H7 (cell line): ENCODE results near the gene MORC2. TPM values are rescaled to one million over a fixed set of nuclear protein-coding genes. Genes with fewer than 3 reads are reported as not detected.

ENCODE experiments used
- DNase-seq: peaks from one replicate; pipeline ENCODE4 v3.0.0; 2012
- H3K27me3 ChIP-seq: 2 replicates; pipeline ENCODE4 v1.6.0; 2011; ENCODE audit warnings: mild to moderate bottlenecking, low read length; ENCODE audit not compliant: control insufficient read depth, insufficient read depth
- H3K36me3 ChIP-seq: replicated peaks from 2 replicates; pipeline ENCODE4 v1.5.1; 2011; ENCODE audit warnings: low read length; ENCODE audit not compliant: control insufficient read depth, insufficient read depth
- H3K4me3 ChIP-seq: 2 replicates; pipeline ENCODE4 v1.5.1; 2011; ENCODE audit warnings: low read depth, mild to moderate bottlenecking, control low read depth, low read length, moderate library complexity; ENCODE audit not compliant: insufficient read depth
- total RNA-seq: library from RNA; depleted of rRNA; stranded (reverse); fragments of >200 nt; shearing (Covaris generic); gene quantifications from 2 replicates; pipeline ENCODE4 v1.2.3, GENCODE V29; 2014

MORC2 gene
- total RNA-seq, 1 experiment from 2014 or later = 31.4 TPM

GRCh38 chr22:30919973-30920372 lies 48.6 kb downstream of the MORC2 start:
- H3K4me3 ChIP-seq = no peak overlapping the region
- no peaks in the 10 kb centered on the region for H3K27me3 ChIP-seq
- no peak for DNase-seq
- H3K36me3 ChIP-seq = peaks cover 1% of the 10 kb centered on the region

- Histone ChIP-seq H3K36me3 (no peaks in the 10 kb centered on the region; the same call in 1 of the 2 replicates), H3K4me3 (no peak overlapping the region), H3K27me3 (no peaks in the 10 kb centered on the region)
- no peak for DNase-seq
Observed at GRCh38 chr22:30918761-30919160, 49.8 kb downstream of the MORC2 start.

DNA sequence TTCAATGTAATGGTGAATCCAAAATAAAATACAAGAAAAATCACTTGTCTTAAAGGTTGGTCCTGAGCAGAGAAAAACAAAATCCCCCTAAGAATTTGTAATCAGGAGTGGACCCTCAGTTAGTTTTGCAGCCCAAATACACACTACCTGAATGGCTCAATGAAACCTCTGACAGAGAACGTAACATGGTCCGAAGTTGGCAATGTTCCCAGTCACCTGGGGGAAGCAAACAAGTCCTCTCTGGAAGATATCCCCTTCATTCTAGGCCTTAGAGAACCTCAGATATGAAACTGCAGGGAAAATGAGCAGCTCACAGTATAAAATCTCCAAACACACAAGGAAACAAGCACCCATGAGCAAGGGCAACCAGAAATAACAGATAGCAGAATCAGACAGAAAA lies 58.2 kb downstream of the MORC2 start:
- no peaks in the 10 kb centered on the region; the same call in 1 of the 2 replicates for H3K36me3 ChIP-seq
- no peak for DNase-seq
- H3K4me3 ChIP-seq = no peak overlapping the region
- H3K27me3 ChIP-seq = no peaks in the 10 kb centered on the region

DNA sequence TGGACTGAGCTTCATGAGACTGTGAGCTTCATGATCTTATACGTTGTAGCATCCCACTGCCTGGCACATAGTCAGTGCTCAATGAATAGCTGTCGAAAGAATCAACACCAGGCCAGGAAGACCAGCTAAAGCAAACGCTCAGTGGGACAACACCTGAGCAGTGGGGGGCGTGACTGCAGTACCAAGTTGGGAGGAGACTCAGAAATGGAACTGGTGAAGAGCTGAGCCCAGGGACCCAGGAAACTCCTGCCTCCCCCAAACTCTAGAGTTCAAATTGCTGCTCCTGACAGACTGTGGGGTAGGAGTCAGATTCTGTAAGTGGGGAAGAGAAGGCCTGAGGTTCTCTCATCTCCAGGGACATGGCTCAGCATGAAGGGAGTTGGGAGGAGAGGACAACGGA lies 59.3 kb downstream of the MORC2 start:
- no peak for DNase-seq

GRCh38 chr22:30908051-30908461 lies 60.5 kb downstream of the MORC2 start:
- Histone ChIP-seq H3K4me3 (no peak overlapping the region), H3K27me3 (no peaks in the 10 kb centered on the region), H3K36me3 (peaks cover 3% of the 10 kb centered on the region)
- DNase-seq = no peak

More for the DNA sequence above, 59.3 kb downstream of the MORC2 start:
- Histone ChIP-seq H3K36me3 (no peaks in the 10 kb centered on the region; the same call in 1 of the 2 replicates), H3K4me3 (no peak overlapping the region), H3K27me3 (no peaks in the 10 kb centered on the region)

DNA sequence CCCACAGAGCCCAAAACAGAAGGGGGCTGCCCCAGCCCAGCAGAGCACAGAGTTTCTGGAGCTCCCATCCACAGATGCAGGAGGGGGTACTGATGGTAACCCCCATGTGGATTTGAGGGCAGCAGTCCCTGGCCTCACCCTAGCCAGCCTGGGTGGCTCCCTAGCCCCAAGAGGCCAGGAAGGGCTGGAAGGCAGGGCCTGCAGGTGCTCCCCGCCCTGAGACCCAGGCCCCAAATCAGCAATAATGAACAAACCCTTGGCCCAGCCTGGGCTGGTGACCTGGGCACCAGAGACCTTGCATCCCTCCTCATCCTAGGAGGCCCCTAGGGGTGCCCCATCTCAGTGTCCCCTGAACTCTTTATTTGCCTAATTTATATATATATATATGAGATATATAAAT lies 61.6 kb downstream of the MORC2 start:
- peak; percentile 37 for DNase-seq
- no peak overlapping the region for H3K4me3 ChIP-seq
- H3K36me3 ChIP-seq = peaks cover 3% of the 10 kb centered on the region
- no peaks in the 10 kb centered on the region for H3K27me3 ChIP-seq

DNA sequence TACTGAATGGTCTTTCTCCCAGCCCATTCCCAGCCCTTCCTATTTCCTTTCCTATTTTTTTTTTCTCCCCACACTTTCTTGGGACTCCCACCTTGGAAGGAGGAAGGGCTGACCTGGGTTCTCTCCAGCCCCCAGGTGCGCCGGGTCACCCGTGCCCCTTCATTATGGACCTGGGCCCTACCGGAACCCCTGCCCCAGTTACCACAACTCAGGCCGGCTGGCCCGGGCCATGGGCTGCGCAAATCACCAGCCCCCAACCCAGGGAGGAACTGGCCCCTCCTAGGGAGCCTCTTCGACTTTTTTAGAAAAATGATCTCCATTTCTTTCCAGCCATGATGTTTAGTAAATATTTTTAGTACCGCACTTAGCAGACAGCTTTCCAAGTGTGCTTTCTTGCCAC lies 62.2 kb downstream of the MORC2 start:
- H3K4me3 ChIP-seq = no peak overlapping the region
- peak; percentile 36 for DNase-seq
- H3K36me3 ChIP-seq = peaks cover 3% of the 10 kb centered on the region
- no peaks in the 10 kb centered on the region for H3K27me3 ChIP-seq

GRCh38 chr22:30905696-30906341 lies 62.8 kb downstream of the MORC2 start:
- DNase-seq = peak; percentile 48
- Histone ChIP-seq H3K4me3 (no peak overlapping the region), H3K36me3 (peaks cover 3% of the 10 kb centered on the region), H3K27me3 (no peaks in the 10 kb centered on the region)

GRCh38 chr22:30903876-30904460 lies 64.6 kb downstream of the MORC2 start:
- DNase-seq = no peak
- H3K27me3 ChIP-seq = no peaks in the 10 kb centered on the region
- H3K36me3 ChIP-seq = peaks cover 3% of the 10 kb centered on the region
- H3K4me3 ChIP-seq = no peak overlapping the region

GRCh38 chr22:30902496-30903357 lies 65.8 kb downstream of the MORC2 start:
- Histone ChIP-seq H3K36me3 (peaks cover 3% of the 10 kb centered on the region), H3K4me3 (no peak overlapping the region), H3K27me3 (no peaks in the 10 kb centered on the region)
- DNase-seq = no peak

- H3K27me3 ChIP-seq = no peaks in the 10 kb centered on the region
- no peak overlapping the region for H3K4me3 ChIP-seq
- DNase-seq = peak; percentile 76
- no peaks in the 10 kb centered on the region for H3K36me3 ChIP-seq
Observed at GRCh38 chr22:30894371-30894740, 74.2 kb downstream of the MORC2 start.

DNA sequence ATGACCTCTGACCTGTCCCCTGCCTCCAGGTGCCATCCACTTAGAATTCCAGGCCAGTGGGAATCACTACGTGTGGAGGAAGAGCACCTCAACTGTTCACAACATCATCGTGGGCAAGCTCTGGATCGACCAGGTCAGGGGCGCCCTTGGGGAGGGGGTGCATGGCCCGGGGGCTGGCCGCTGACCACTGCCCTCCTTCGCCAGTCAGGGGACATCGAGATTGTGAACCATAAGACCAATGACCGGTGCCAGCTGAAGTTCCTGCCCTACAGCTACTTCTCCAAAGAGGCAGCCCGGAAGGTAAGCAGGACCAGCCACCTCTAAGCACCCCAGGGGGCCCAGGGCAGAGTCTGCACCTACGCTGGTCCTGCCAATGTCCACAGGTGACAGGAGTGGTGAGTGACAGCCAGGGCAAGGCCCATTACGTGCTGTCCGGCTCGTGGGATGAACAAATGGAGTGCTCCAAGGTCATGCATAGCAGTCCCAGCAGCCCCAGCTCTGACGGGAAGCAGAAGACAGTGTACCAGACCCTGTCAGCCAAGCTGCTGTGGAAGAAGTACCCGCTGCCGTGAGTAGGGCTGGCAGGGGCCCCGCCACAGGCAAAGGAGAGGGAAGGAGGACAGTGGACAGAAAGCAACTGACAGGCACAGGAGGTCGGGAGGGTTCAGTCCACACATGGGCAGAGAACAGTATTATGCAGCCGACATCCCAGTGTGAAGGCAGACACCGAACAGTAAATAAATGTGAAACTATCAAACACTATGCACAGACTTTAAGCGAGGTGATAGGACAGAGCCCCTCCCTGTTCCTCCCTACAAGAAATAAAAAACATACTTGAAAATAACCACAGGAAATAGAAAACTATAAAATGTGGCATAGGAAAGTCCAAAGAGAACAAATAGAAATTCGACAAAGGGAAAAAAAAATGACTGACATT lies 74.9 kb downstream of the MORC2 start:
- H3K27me3 ChIP-seq = no peaks in the 10 kb centered on the region
- H3K36me3 ChIP-seq = no peaks in the 10 kb centered on the region
- H3K4me3 ChIP-seq = no peak overlapping the region
- DNase-seq = peak; percentile 33

- Histone ChIP-seq H3K4me3 (no peak overlapping the region), H3K36me3 (no peaks in the 10 kb centered on the region), H3K27me3 (no peaks in the 10 kb centered on the region)
- DNase-seq = peak; percentile 27
Observed at GRCh38 chr22:30892731-30893221, 75.8 kb downstream of the MORC2 start.

- DNase-seq = peak; percentile 38
- Histone ChIP-seq H3K4me3 (no peak overlapping the region), H3K27me3 (no peaks in the 10 kb centered on the region), H3K36me3 (no peaks in the 10 kb centered on the region)
Observed at GRCh38 chr22:30892286-30892685, 76.3 kb downstream of the MORC2 start.
